Osteoblast (primary cell): Measurements from ENCODE around the gene METTL13. TPM values are rescaled to one million over a fixed set of nuclear protein-coding genes. Genes with fewer than 3 reads are reported as not detected.

Source experiments
- DNase-seq: peaks from one replicate; pipeline ENCODE4 v3.0.0; 2011; ENCODE audit warnings: low spot score, mixed read lengths; ENCODE audit not compliant: insufficient read length; ENCODE audit errors: missing footprints
- H2AFZ ChIP-seq: 2 replicates; pipeline ENCODE4 v1.6.0; 2011; ENCODE audit warnings: mild to moderate bottlenecking, low read length
- H3K27ac ChIP-seq: 2 replicates; pipeline ENCODE4 v1.5.1; 2011; ENCODE audit warnings: mild to moderate bottlenecking, low read depth, low read length, moderate library complexity
- H3K27me3 ChIP-seq: 2 replicates; pipeline ENCODE4 v1.6.0; 2012; ENCODE audit warnings: mild to moderate bottlenecking, control low read depth, inconsistent platforms, low read length, moderate library complexity; ENCODE audit not compliant: insufficient read depth
- H3K36me3 ChIP-seq: 2 replicates; pipeline ENCODE4 v1.5.1; 2011; ENCODE audit warnings: mild to moderate bottlenecking, low read length, control low read depth, moderate library complexity; ENCODE audit not compliant: insufficient read depth
- H3K4me1 ChIP-seq: 2 replicates; pipeline ENCODE4 v1.5.1; 2011; ENCODE audit warnings: mild to moderate bottlenecking, low read length, control low read depth, moderate library complexity; ENCODE audit not compliant: insufficient read depth
- H3K4me2 ChIP-seq: 2 replicates; pipeline ENCODE4 v1.6.0; 2011; ENCODE audit warnings: mild to moderate bottlenecking, low read length; ENCODE audit not compliant: insufficient read depth
- H3K4me3 ChIP-seq: fragments of 200-600 bp; sonication (generic); 3 replicates; pipeline ENCODE4 v1.5.1; 2012; ENCODE audit warnings: mild to moderate bottlenecking, low read length, inconsistent platforms; ENCODE audit not compliant: insufficient read depth
- H3K79me2 ChIP-seq: 2 replicates; pipeline ENCODE4 v1.6.0; 2012; ENCODE audit warnings: mild to moderate bottlenecking, low read length, control low read depth, inconsistent platforms; ENCODE audit not compliant: insufficient read depth
- H3K9me3 ChIP-seq: 2 replicates; pipeline ENCODE4 v1.5.1; 2011; ENCODE audit warnings: low read depth, low read length, control low read depth
- H4K20me1 ChIP-seq: 2 replicates; pipeline ENCODE4 v1.6.0; 2012; ENCODE audit warnings: mild to moderate bottlenecking, low read length, control low read depth; ENCODE audit not compliant: insufficient read depth
- total RNA-seq: library from RNA; depleted of rRNA; stranded (reverse); fragments of >200 nt; gene quantifications from 2 replicates; pipeline ENCODE4 v1.2.3, GENCODE V29; 2012
- TF ChIP-seq, protein P1 (sequence below): IDR thresholded peaks from 2 replicates; pipeline ENCODE4 v1.5.1; 2011; ENCODE audit warnings: mild to moderate bottlenecking, low read depth, low read length, moderate library complexity; ENCODE audit errors: extremely low read depth

Gene METTL13
- total RNA-seq, 1 donor = 13.0 TPM

DNA sequence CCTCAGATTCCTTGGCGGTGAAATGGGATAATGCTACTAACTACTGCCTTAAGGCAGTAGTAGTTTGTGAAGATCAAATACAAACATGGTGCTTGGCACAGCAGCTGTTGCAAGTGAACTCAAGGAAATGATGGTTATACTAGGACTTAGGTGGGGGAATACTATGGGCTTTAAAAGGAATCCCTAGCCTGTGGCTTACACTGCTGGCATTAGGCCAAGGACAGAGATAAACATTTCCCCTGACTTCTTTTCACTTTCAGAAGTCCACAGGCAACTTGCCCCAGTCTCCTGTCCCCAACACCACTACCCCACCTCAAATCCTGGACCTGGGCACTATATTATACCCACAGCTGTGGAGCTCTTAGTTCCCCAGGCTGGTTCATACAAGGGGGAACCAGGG is 26.5 kb upstream of the METTL13 start:
- Histone ChIP-seq H3K4me1 (peaks cover 14% of the 10 kb centered on the region), H3K27me3 (peaks cover 3% of the 10 kb centered on the region), H3K79me2 (no peaks in the 10 kb centered on the region), H3K9me3 (no peaks in the 10 kb centered on the region), H3K36me3 (no peaks in the 10 kb centered on the region), H3K4me3 (no peak overlapping the region), H4K20me1 (no peaks in the 10 kb centered on the region), H3K27ac (no peak overlapping the region), H2AFZ (no peak overlapping the region), H3K4me2 (no peak overlapping the region)
- no peak for DNase-seq
- TF ChIP-seq, protein P1, sequence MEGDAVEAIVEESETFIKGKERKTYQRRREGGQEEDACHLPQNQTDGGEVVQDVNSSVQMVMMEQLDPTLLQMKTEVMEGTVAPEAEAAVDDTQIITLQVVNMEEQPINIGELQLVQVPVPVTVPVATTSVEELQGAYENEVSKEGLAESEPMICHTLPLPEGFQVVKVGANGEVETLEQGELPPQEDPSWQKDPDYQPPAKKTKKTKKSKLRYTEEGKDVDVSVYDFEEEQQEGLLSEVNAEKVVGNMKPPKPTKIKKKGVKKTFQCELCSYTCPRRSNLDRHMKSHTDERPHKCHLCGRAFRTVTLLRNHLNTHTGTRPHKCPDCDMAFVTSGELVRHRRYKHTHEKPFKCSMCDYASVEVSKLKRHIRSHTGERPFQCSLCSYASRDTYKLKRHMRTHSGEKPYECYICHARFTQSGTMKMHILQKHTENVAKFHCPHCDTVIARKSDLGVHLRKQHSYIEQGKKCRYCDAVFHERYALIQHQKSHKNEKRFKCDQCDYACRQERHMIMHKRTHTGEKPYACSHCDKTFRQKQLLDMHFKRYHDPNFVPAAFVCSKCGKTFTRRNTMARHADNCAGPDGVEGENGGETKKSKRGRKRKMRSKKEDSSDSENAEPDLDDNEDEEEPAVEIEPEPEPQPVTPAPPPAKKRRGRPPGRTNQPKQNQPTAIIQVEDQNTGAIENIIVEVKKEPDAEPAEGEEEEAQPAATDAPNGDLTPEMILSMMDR = no peak

DNA sequence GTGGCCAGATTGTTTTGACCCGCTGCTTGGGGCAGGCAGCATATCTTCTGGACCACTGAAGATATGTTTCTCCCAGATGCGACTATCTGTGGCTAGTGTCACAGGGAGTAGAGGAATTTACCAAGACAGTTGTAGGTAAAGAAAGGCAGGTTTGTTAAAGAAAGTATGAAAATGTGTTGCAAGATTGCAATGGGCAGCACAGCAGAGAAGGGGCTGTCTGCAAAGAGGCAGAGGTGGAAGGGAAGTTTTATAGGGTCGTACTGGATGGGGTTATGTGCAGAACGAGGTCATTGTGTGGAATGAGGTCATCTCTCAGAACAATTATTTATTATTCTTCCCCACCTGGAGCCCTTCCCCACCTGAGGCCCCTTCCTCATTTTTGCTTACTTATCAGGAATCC is 24.6 kb upstream of the METTL13 start:
- H3K4me1 ChIP-seq = peaks cover 14% of the 10 kb centered on the region
- no peaks in the 10 kb centered on the region for H3K9me3 ChIP-seq
- H3K4me2 ChIP-seq = no peak overlapping the region
- H3K27me3 ChIP-seq = peaks cover 3% of the 10 kb centered on the region
- TF ChIP-seq, protein P1 = no peak
- H4K20me1 ChIP-seq = no peaks in the 10 kb centered on the region
- no peaks in the 10 kb centered on the region for H3K36me3 ChIP-seq
- no peak overlapping the region for H3K4me3 ChIP-seq
- DNase-seq = no peak
- no peak overlapping the region for H3K27ac ChIP-seq
- H2AFZ ChIP-seq = no peak overlapping the region
- no peaks in the 10 kb centered on the region for H3K79me2 ChIP-seq

DNA sequence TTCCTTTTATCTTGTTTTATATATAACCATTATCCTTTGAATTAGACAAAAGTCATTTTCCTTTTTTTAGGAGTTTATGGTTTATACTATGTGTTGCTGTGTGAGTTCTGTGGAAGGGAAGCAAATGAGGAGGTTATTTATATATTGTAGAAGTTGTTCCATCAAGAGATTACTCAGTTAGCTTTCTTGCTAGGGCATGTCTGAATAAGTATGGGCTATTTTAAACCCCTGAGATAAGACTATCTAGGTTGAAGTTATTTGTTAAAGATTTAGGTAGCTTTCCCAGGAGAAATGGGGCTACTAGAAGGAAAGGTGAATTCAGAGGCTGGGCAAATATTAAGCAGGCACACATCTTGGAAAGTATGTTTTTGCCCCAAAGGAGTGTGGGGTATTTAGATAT is 23.4 kb upstream of the METTL13 start:
- Histone ChIP-seq H3K4me3 (no peak overlapping the region), H4K20me1 (no peaks in the 10 kb centered on the region), H3K36me3 (no peaks in the 10 kb centered on the region), H3K27ac (no peak overlapping the region), H3K9me3 (no peaks in the 10 kb centered on the region), H3K4me1 (peaks cover 14% of the 10 kb centered on the region), H3K27me3 (peaks cover 6% of the 10 kb centered on the region), H3K4me2 (no peak overlapping the region), H2AFZ (no peak overlapping the region), H3K79me2 (no peaks in the 10 kb centered on the region)
- TF ChIP-seq, protein P1 = no peak
- DNase-seq = no peak

DNA sequence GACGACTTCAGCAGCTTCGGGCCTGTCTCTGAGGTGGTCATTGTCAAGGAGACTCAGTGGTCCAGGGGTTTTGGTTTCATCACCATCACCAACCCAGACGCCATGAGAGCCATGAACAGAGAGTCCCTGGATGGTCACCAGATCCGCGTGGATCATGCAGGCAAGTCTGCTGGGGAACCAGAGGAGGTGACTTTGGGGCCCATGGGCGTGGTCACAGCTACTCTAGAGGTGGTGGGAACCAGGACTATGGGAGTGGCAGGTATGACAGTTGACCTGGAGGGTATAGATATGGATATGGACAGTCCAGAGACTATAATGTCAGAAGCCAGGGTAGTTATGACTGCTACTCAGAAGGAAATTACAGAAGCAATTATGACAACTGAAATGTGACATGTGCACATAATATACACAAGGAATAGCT is 19.3 kb upstream of the METTL13 start:
- DNase-seq = no peak
- Histone ChIP-seq H3K27ac (no peak overlapping the region), H3K4me3 (no peak overlapping the region), H3K9me3 (no peaks in the 10 kb centered on the region), H4K20me1 (no peaks in the 10 kb centered on the region), H3K36me3 (no peaks in the 10 kb centered on the region), H3K79me2 (no peaks in the 10 kb centered on the region), H3K4me2 (no peak overlapping the region), H3K27me3 (peaks cover 17% of the 10 kb centered on the region), H3K4me1 (no peaks in the 10 kb centered on the region), H2AFZ (no peak overlapping the region)
- TF ChIP-seq, protein P1 = no peak
